ENCODE measurements around the gene SEPTIN8.

SEPTIN8 gene

DNA sequence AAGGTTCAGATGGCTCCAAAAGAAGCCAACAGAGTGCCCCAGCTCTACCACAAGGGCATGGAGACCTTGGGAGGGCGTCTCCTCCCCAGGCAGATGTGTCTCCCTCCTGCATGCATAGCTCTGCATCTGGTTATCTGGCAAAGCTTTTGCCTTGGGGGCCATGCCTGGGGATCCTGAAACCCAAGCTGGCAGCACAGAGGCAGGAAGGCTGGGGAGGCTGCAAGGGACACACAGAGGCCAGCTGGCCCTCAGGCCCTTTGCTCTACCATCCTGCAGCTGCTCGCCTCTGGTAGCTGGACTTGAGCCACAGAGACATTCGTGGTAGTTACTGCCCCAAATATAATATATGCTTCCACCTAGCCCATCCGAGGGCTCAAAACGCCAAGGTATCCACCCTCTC, 3.9 kb downstream of the SEPTIN8 start:
- Histone ChIP-seq H3K27ac (replicated peaks) (no peak overlapping the region), H3K4me3 (replicated peaks; ENCODE audit: insufficient read depth, low read length) (no peak overlapping the region), H3K27me3 (ENCODE audit: insufficient read depth, poor library complexity, severe bottlenecking) (no peaks in the 10 kb centered on the region)
- DNase-seq (ENCODE audit: low read depth in 1 of 2, low spot score in 1 of 2): no peak
- TF ChIP-seq SPI1 (IDR thresholded peaks at IDR 0.05; ENCODE audit: borderline replicate concordance, low read depth) (no peak), GABPA (IDR thresholded peaks at IDR 0.05; ENCODE audit: low read depth) (no peak), POLR2AphosphoS5 (IDR thresholded peaks at IDR 0.05; ENCODE audit: low read depth) (no peak)
- TF ChIP-seq, protein P1, sequence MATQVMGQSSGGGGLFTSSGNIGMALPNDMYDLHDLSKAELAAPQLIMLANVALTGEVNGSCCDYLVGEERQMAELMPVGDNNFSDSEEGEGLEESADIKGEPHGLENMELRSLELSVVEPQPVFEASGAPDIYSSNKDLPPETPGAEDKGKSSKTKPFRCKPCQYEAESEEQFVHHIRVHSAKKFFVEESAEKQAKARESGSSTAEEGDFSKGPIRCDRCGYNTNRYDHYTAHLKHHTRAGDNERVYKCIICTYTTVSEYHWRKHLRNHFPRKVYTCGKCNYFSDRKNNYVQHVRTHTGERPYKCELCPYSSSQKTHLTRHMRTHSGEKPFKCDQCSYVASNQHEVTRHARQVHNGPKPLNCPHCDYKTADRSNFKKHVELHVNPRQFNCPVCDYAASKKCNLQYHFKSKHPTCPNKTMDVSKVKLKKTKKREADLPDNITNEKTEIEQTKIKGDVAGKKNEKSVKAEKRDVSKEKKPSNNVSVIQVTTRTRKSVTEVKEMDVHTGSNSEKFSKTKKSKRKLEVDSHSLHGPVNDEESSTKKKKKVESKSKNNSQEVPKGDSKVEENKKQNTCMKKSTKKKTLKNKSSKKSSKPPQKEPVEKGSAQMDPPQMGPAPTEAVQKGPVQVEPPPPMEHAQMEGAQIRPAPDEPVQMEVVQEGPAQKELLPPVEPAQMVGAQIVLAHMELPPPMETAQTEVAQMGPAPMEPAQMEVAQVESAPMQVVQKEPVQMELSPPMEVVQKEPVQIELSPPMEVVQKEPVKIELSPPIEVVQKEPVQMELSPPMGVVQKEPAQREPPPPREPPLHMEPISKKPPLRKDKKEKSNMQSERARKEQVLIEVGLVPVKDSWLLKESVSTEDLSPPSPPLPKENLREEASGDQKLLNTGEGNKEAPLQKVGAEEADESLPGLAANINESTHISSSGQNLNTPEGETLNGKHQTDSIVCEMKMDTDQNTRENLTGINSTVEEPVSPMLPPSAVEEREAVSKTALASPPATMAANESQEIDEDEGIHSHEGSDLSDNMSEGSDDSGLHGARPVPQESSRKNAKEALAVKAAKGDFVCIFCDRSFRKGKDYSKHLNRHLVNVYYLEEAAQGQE (IDR thresholded peaks at IDR 0.05; ENCODE audit: insufficient replicate concordance, low read depth): no peak
- TF ChIP-seq, protein P2, sequence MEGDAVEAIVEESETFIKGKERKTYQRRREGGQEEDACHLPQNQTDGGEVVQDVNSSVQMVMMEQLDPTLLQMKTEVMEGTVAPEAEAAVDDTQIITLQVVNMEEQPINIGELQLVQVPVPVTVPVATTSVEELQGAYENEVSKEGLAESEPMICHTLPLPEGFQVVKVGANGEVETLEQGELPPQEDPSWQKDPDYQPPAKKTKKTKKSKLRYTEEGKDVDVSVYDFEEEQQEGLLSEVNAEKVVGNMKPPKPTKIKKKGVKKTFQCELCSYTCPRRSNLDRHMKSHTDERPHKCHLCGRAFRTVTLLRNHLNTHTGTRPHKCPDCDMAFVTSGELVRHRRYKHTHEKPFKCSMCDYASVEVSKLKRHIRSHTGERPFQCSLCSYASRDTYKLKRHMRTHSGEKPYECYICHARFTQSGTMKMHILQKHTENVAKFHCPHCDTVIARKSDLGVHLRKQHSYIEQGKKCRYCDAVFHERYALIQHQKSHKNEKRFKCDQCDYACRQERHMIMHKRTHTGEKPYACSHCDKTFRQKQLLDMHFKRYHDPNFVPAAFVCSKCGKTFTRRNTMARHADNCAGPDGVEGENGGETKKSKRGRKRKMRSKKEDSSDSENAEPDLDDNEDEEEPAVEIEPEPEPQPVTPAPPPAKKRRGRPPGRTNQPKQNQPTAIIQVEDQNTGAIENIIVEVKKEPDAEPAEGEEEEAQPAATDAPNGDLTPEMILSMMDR (IDR thresholded peaks at IDR 0.05; ENCODE audit: insufficient read depth, low read length): no peak

DNA sequence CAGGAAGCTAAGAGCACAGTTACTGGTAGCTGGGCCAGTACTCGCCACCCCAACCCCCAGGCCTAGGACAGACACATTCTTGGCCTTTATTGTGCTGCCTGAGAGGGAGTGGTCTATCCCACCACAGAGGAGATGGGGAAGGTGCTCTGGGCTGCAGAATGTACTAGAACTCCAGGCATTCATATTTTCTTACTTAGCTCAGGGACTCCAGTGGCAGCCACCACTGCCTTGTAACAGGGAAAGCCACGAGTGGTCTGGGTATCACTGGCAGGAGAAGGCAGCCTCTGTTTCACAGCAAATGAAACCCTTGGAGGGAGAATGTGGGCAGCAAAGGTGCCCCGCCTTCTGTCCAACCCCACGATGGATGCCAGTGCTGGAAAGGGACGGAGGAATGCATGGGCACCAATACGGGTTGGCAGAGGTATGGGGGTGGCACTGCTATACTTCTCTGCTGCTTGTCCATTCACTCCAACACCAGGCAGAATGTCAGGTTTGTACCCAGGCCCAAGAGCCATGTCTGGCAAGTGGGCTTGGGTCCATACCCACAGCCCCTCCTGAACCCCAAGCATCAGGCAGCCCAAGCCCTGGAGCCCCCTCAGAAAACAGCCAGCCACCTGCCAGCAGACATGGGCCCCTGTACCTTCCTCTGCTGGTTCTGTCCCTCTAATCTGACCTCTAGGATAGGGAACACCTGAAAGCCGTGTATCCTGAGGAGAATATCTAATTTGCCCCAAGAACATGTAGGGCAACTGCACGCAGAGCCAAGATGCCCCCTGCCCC, 4.6 kb downstream of the SEPTIN8 start:
- TF ChIP-seq GABPA (IDR thresholded peaks at IDR 0.05; ENCODE audit: low read depth): no peak
- Histone ChIP-seq H3K27ac (replicated peaks) (no peak overlapping the region), H3K4me3 (replicated peaks; ENCODE audit: insufficient read depth, low read length) (no peak overlapping the region), H3K27me3 (ENCODE audit: insufficient read depth, poor library complexity, severe bottlenecking) (no peaks in the 10 kb centered on the region)
- no peak for DNase-seq (ENCODE audit: low read depth in 1 of 2, low spot score in 1 of 2)

DNA sequence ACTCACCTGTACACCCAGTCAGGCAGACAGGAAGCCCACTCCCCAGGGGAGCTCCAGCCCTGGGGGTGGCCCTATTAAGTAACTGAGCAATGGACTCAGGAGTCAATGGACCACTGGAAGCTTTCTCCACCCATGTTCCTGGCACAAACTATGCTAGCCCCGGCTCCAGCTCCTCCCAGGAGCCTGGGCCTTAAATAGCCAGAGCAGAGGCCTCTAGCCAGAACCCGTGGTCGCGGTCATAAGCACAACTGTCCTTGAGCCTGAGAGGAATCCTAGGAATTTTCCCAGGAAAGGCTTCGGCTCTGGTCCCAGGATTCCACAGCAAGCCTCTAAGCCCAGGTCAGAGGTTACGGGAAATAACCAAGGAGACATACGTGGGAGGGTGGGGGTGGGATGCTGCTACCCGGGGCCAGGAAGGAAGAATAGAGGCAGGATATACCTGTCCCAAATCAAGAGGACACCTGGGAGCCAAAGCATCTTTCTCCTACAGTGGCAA, 5.5 kb downstream of the SEPTIN8 start:
- TF ChIP-seq, protein P1 (IDR thresholded peaks at IDR 0.05; ENCODE audit: insufficient replicate concordance, low read depth): no peak
- TF ChIP-seq GABPA (IDR thresholded peaks at IDR 0.05; ENCODE audit: low read depth): no peak
- TF ChIP-seq SPI1 (IDR thresholded peaks at IDR 0.05; ENCODE audit: borderline replicate concordance, low read depth): no peak
- TF ChIP-seq POLR2AphosphoS5 (IDR thresholded peaks at IDR 0.05; ENCODE audit: low read depth): no peak
- TF ChIP-seq, protein P2 (IDR thresholded peaks at IDR 0.05; ENCODE audit: insufficient read depth, low read length): no peak
- Histone ChIP-seq H3K4me3 (replicated peaks; ENCODE audit: insufficient read depth, low read length) (no peak overlapping the region), H3K27ac (replicated peaks) (no peak overlapping the region), H3K27me3 (ENCODE audit: insufficient read depth, poor library complexity, severe bottlenecking) (no peaks in the 10 kb centered on the region)
- DNase-seq (ENCODE audit: low read depth in 1 of 2, low spot score in 1 of 2): no peak

DNA sequence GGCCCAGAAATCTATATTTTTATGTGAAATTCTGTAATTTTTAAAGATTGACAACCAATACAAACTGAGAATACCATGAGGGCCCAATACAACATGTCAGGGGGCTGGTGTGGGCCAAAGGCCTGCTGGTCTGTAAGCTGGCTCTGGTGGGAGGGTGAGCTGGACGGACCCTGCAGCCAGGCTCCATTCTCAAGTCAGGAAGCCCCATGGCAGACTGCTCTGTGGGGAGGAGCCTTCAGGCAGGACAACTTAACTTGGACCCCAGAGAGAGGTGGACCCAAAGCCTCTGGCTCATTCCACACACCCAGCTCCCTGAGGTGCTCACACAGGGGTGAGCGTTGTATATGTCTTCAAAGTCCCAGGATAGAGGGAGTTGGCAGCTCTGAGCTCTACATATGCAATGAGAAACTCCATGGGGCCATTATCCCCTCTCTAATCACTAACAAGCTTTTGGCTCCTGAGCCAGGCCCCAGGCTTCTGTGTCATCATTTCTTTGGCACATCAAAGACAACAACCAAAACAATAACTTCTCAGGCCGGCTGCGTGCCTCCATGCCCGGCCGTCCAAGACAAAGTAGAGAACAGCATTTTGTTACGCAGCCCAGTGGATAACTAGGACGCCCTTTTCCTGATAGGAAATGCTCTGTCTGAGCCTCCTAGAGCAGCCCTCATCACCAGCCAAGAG, 6.4 kb downstream of the SEPTIN8 start:
- TF ChIP-seq SPI1 (IDR thresholded peaks at IDR 0.05; ENCODE audit: borderline replicate concordance, low read depth) (no peak), POLR2AphosphoS5 (IDR thresholded peaks at IDR 0.05; ENCODE audit: low read depth) (no peak), GABPA (IDR thresholded peaks at IDR 0.05; ENCODE audit: low read depth) (no peak)
- TF ChIP-seq, protein P1 (IDR thresholded peaks at IDR 0.05; ENCODE audit: insufficient replicate concordance, low read depth): no peak
- TF ChIP-seq, protein P2 (IDR thresholded peaks at IDR 0.05; ENCODE audit: insufficient read depth, low read length): no peak
- no peaks in the 10 kb centered on the region for H3K27me3 ChIP-seq (ENCODE audit: insufficient read depth, poor library complexity, severe bottlenecking)
- H3K27ac ChIP-seq (replicated peaks): no peak overlapping the region
- DNase-seq (ENCODE audit: low read depth in 1 of 2, low spot score in 1 of 2): no peak
- no peak overlapping the region for H3K4me3 ChIP-seq (replicated peaks; ENCODE audit: insufficient read depth, low read length)
